ENCODE measurements around the gene HDGF. TPM values are rescaled to one million over a fixed set of nuclear protein-coding genes. Genes with fewer than 3 reads are reported as not detected.

HDGF gene
- total and polyA plus RNA-seq, 9 of the 15 experiments (the other 6 are each of a cell fraction or from before 2014, with no cell fraction given), result 38.8 to 601 (median 400) TPM

GRCh38 chr1:156760796-156761104 is 9.3 kb upstream of the HDGF start:
- FAIRE-seq (no peak), DNase-seq (ENCODE audit: extremely low read depth in 1 of 4, low spot score in 3 of 4) (no peak), ATAC-seq (no peak)
- H3K9me1 ChIP-seq (ENCODE audit: control insufficient read depth, insufficient read depth, low read length), result no peaks in the 10 kb centered on the region
- no peak overlapping the region for H3K4me2 ChIP-seq (ENCODE audit: insufficient read depth, low read length)
- in situ Hi-C loops (cut with MboI), result no loop called here
- intact Hi-C loops (cut with micrococcal nuclease), result no loop called here
- ChIA-PET POLR2A (interaction anchor here (1.1 to 1.5 kb wide), 2 partner anchors 9 to 16 kb away, joined by 4 to 6 read pairs; no protein-coding TSS in a partner anchor), CTCF (ENCODE audit: low intra/inter-chr PET ratio) (no interaction called here)
- H3K27ac ChIP-seq (ENCODE audit: extremely low read depth, low read depth, low read length), result no peak overlapping the region; the same call in 2 of the 3 replicates
- no peaks in the 10 kb centered on the region for H3K9me3 ChIP-seq (replicated peaks; ENCODE audit: control insufficient read depth, insufficient read depth, low read depth, low read length)
- 0 out of 2 replicates have a peak, but pooled peaks have one; percentile 22 for TF ChIP-seq NCOR1 (IDR thresholded peaks at IDR 0.05)
- 0 out of 2 replicates have a peak, but pooled peaks have one; percentile 15 for TF ChIP-seq CXXC5 (CRISPR knock-in tag; IDR thresholded peaks at IDR 0.05)
- no peak for TF ChIP-seq CHD4 (IDR thresholded peaks at IDR 0.05; ENCODE audit: insufficient read depth, insufficient replicate concordance, low read depth, low read length, poor library complexity, severe bottlenecking)
- 0 out of 2 replicates have a peak, but pooled peaks have one; percentile 8 for TF ChIP-seq DPF2 (IDR thresholded peaks at IDR 0.05)
- peak; percentile 39; the same call in 1 of the 2 replicates for TF ChIP-seq CBFA2T2 (conservative IDR thresholded peaks at IDR 0.05)
- TF ChIP-seq ZBTB33 (CRISPR knock-in tag; IDR thresholded peaks at IDR 0.05), result peak; percentile 65; the same call in 1 of the 2 replicates
- no peak for TF ChIP-seq HMGXB4 (CRISPR knock-in tag; IDR thresholded peaks at IDR 0.05)
- no peak for TF ChIP-seq HNRNPLL (IDR thresholded peaks at IDR 0.05; ENCODE audit: low read depth, low read length, poor library complexity, severe bottlenecking)
- TF ChIP-seq SMARCA4 (IDR thresholded peaks at IDR 0.05), result 0 out of 2 replicates have a peak, but pooled peaks have one; percentile 19
- peak; percentile 66 for TF ChIP-seq CBFA2T3 (IDR thresholded peaks at IDR 0.05)
- H3K79me2 ChIP-seq (ENCODE audit: control insufficient read depth, insufficient read depth, low read length), result peaks cover 4% of the 10 kb centered on the region; the same call in 2 of the 3 replicates
- no peak overlapping the region; a peak in 1 of 4 replicates for H3K9ac ChIP-seq (ENCODE audit: insufficient read depth in 1 of 2, low read depth in 2 of 2, low read length in 2 of 2)
- no TSS peak for BruUV-seq (replicated peaks)
- H3K4me1 ChIP-seq (replicated peaks in 1 of 2; ENCODE audit: control insufficient read depth in 2 of 2, insufficient read depth in 2 of 2, low read length in 2 of 2), result peaks cover 28 to 29% of the 10 kb centered on the region in 2 experiments; a peak in 4 of 5 replicates
- no peak overlapping the region for H2AFZ ChIP-seq (ENCODE audit: low read depth, low read length)
- WGBS (ENCODE audit: insufficient coverage, low coverage, missing lambda C conversion rate), result 23% methylated on average over 4 of the region's 4 CpGs
- H3K36me3 ChIP-seq (ENCODE audit: control insufficient read depth, insufficient read depth, low read length), result no peaks in the 10 kb centered on the region
- no peak overlapping the region for H3K4me3 ChIP-seq
- H3K27me3 ChIP-seq (ENCODE audit: control insufficient read depth in 2 of 2, insufficient read depth in 2 of 2, low read length in 2 of 2), result no peaks in the 10 kb centered on the region
- H4K20me1 ChIP-seq (replicated peaks; ENCODE audit: control insufficient read depth, insufficient read depth, low read length), result no peaks in the 10 kb centered on the region

All from K562 (cell line).